ENCODE data around the gene MED13L. TPM values are rescaled to one million over a fixed set of nuclear protein-coding genes. Genes with fewer than 3 reads are reported as not detected.

MED13L gene
- total and polyA plus RNA-seq, 2 donors (not counting 1 experiment from before 2014, with no cell fraction given), result 56.5 to 97.3 TPM

- no peaks in the 10 kb centered on the region for H3K27me3 ChIP-seq (ENCODE audit: control insufficient read depth, insufficient read depth, low read length)
- H3K79me2 ChIP-seq (ENCODE audit: control insufficient read depth, insufficient read depth, low read length), result peaks cover 34% of the 10 kb centered on the region
- no peak overlapping the region for H3K4me3 ChIP-seq (replicated peaks in 1 of 4; ENCODE audit: control extremely low read depth in 1 of 4, insufficient read depth in 1 of 4, low read depth in 3 of 4, low read length in 4 of 4)
- H3K27ac ChIP-seq (ENCODE audit: insufficient read depth, low read length), result no peak overlapping the region
- no peak overlapping the region for H3K9ac ChIP-seq (ENCODE audit: insufficient read depth, low read length)
- H3K4me2 ChIP-seq (ENCODE audit: extremely low read depth, insufficient read depth, low read length), result no peak overlapping the region
- no peaks in the 10 kb centered on the region for H4K20me1 ChIP-seq (ENCODE audit: control insufficient read depth, extremely low read depth, insufficient read depth, low read length)
- H2AFZ ChIP-seq (ENCODE audit: low read length), result no peak overlapping the region
- no peaks in the 10 kb centered on the region for H3K36me3 ChIP-seq (ENCODE audit: control insufficient read depth, insufficient read depth, low read length)
- no peaks in the 10 kb centered on the region for H3K9me3 ChIP-seq (ENCODE audit: control insufficient read depth, insufficient read depth, low read depth, low read length)
- peak in 1 of 2 donors; percentile 30 for DNase-seq (ENCODE audit: low read depth in 2 of 2)
- peaks cover 6% of the 10 kb centered on the region for H3K4me1 ChIP-seq (ENCODE audit: control insufficient read depth, extremely low read depth, insufficient read depth, low read length)
- TF ChIP-seq EZH2 (IDR thresholded peaks at IDR 0.05; ENCODE audit: low read length, missing control alignments) (no peak), CTCF (conservative IDR thresholded peaks at IDR 0.05 in 1 of 2, IDR thresholded peaks at IDR 0.05 in 1 of 2; ENCODE audit: low read depth in 1 of 2, low read length in 2 of 2) (no peak)
Measured at GRCh38 chr12:116050275-116050674, 227.2 kb downstream of the MED13L start.

- H3K4me3 ChIP-seq (replicated peaks in 1 of 4; ENCODE audit: control extremely low read depth in 1 of 4, insufficient read depth in 1 of 4, low read depth in 3 of 4, low read length in 4 of 4), result no peak overlapping the region
- no peak for TF ChIP-seq EZH2 (IDR thresholded peaks at IDR 0.05; ENCODE audit: low read length, missing control alignments)
- TF ChIP-seq CTCF (conservative IDR thresholded peaks at IDR 0.05 in 1 of 2, IDR thresholded peaks at IDR 0.05 in 1 of 2; ENCODE audit: low read depth in 1 of 2, low read length in 2 of 2), result no peak
- no peaks in the 10 kb centered on the region for H3K27me3 ChIP-seq (ENCODE audit: control insufficient read depth, insufficient read depth, low read length)
- H3K79me2 ChIP-seq (ENCODE audit: control insufficient read depth, insufficient read depth, low read length), result peaks cover 29% of the 10 kb centered on the region
- H2AFZ ChIP-seq (ENCODE audit: low read length), result no peak overlapping the region
- no peak overlapping the region for H3K27ac ChIP-seq (ENCODE audit: insufficient read depth, low read length)
- peak in 1 of 2 donors; percentile 10 for DNase-seq (ENCODE audit: low read depth in 2 of 2)
- no peak overlapping the region for H3K9ac ChIP-seq (ENCODE audit: insufficient read depth, low read length)
- no peak overlapping the region for H3K4me2 ChIP-seq (ENCODE audit: extremely low read depth, insufficient read depth, low read length)
- no peaks in the 10 kb centered on the region for H3K36me3 ChIP-seq (ENCODE audit: control insufficient read depth, insufficient read depth, low read length)
- H3K9me3 ChIP-seq (ENCODE audit: control insufficient read depth, insufficient read depth, low read depth, low read length), result no peaks in the 10 kb centered on the region
- peaks cover 1% of the 10 kb centered on the region for H4K20me1 ChIP-seq (ENCODE audit: control insufficient read depth, extremely low read depth, insufficient read depth, low read length)
- peaks cover 4% of the 10 kb centered on the region for H3K4me1 ChIP-seq (ENCODE audit: control insufficient read depth, extremely low read depth, insufficient read depth, low read length)
Measured at GRCh38 chr12:116048879-116049278, 228.6 kb downstream of the MED13L start.

- H3K79me2 ChIP-seq (ENCODE audit: control insufficient read depth, insufficient read depth, low read length), result peaks cover 20% of the 10 kb centered on the region
Measured at GRCh38 chr12:116046039-116046438, 231.5 kb downstream of the MED13L start.

More at GRCh38 chr12:116046039-116046438, 231.5 kb downstream of the MED13L start:
- Histone ChIP-seq H3K9ac (ENCODE audit: insufficient read depth, low read length) (no peak overlapping the region), H2AFZ (ENCODE audit: low read length) (no peak overlapping the region), H3K27me3 (ENCODE audit: control insufficient read depth, insufficient read depth, low read length) (no peaks in the 10 kb centered on the region), H3K36me3 (ENCODE audit: control insufficient read depth, insufficient read depth, low read length) (no peaks in the 10 kb centered on the region), H3K27ac (ENCODE audit: insufficient read depth, low read length) (no peak overlapping the region), H3K9me3 (ENCODE audit: control insufficient read depth, insufficient read depth, low read depth, low read length) (no peaks in the 10 kb centered on the region), H3K4me2 (ENCODE audit: extremely low read depth, insufficient read depth, low read length) (no peak overlapping the region), H3K4me1 (ENCODE audit: control insufficient read depth, extremely low read depth, insufficient read depth, low read length) (peaks cover 3% of the 10 kb centered on the region), H4K20me1 (ENCODE audit: control insufficient read depth, extremely low read depth, insufficient read depth, low read length) (peaks cover 1% of the 10 kb centered on the region), H3K4me3 (replicated peaks in 1 of 4; ENCODE audit: control extremely low read depth in 1 of 4, insufficient read depth in 1 of 4, low read depth in 3 of 4, low read length in 4 of 4) (no peak overlapping the region)
- DNase-seq (ENCODE audit: low read depth in 2 of 2), result no peak
- TF ChIP-seq CTCF (conservative IDR thresholded peaks at IDR 0.05 in 1 of 2, IDR thresholded peaks at IDR 0.05 in 1 of 2; ENCODE audit: low read depth in 1 of 2, low read length in 2 of 2), result no peak
- TF ChIP-seq EZH2 (IDR thresholded peaks at IDR 0.05; ENCODE audit: low read length, missing control alignments), result no peak
